HEK293 (cell line): Measurements from ENCODE around the gene SRSF12.

Experiments used
- KLF1 ChIP-seq: fragments of 450-650 bp; formaldehyde crosslinking; IDR thresholded peaks from 2 replicates; pipeline ENCODE4 v1.5.1; 2016; ENCODE audit warnings: missing biosample characterization, missing genetic modification characterization
- KLF8 ChIP-seq: fragments of 450-650 bp; formaldehyde crosslinking; IDR thresholded peaks from 2 replicates; pipeline ENCODE4 v1.5.1; 2016; ENCODE audit warnings: missing biosample characterization, missing genetic modification characterization
- SETDB1 ChIP-seq: IDR thresholded peaks from one replicate; pipeline ENCODE4 v1.6.1; 2017; ENCODE audit warnings: mild to moderate bottlenecking, low read length, moderate library complexity, mixed read lengths; ENCODE audit not compliant: insufficient read length
- SP7 ChIP-seq: fragments of 450-650 bp; formaldehyde crosslinking; IDR thresholded peaks from 2 replicates; pipeline ENCODE4 v1.5.1; 2016; ENCODE audit warnings: missing biosample characterization, missing genetic modification characterization
- TCF7L2 ChIP-seq: IDR thresholded peaks from 2 replicates; pipeline ENCODE4 v1.6.1; 2011; ENCODE audit warnings: low read depth, mild to moderate bottlenecking, inconsistent platforms, low read length, moderate library complexity, borderline replicate concordance
- YY1 ChIP-seq: fragments of 450-650 bp; formaldehyde crosslinking; IDR thresholded peaks from 2 replicates; pipeline ENCODE4 v1.5.1; 2018; ENCODE audit warnings: missing biosample characterization, missing genetic modification characterization
- ZFP69B ChIP-seq: fragments of 450-650 bp; formaldehyde crosslinking; IDR thresholded peaks from 2 replicates; pipeline ENCODE4 v1.5.1; 2016; ENCODE audit warnings: missing biosample characterization, missing genetic modification characterization
- ZNF112 ChIP-seq: fragments of 450-650 bp; formaldehyde crosslinking; IDR thresholded peaks from 2 replicates; pipeline ENCODE4 v1.5.0; 2017; ENCODE audit warnings: missing biosample characterization, missing genetic modification characterization
- ZNF133 ChIP-seq: fragments of 450-650 bp; formaldehyde crosslinking; IDR thresholded peaks from 2 replicates; pipeline ENCODE4 v1.5.1; 2016; ENCODE audit warnings: missing biosample characterization, missing genetic modification characterization
- ZNF140 ChIP-seq: fragments of 450-650 bp; formaldehyde crosslinking; IDR thresholded peaks from 2 replicates; pipeline ENCODE4 v1.5.1; 2016; ENCODE audit warnings: missing biosample characterization, missing genetic modification characterization
- ZNF239 ChIP-seq: fragments of 450-650 bp; formaldehyde crosslinking; IDR thresholded peaks from 2 replicates; pipeline ENCODE4 v1.5.1; 2016; ENCODE audit warnings: missing biosample characterization, missing genetic modification characterization
- ZNF302 ChIP-seq: fragments of 450-650 bp; formaldehyde crosslinking; IDR thresholded peaks from 2 replicates; pipeline ENCODE4 v1.5.1; 2016; ENCODE audit warnings: missing biosample characterization, missing genetic modification characterization, low read depth
- ZNF404 ChIP-seq: fragments of 450-650 bp; formaldehyde crosslinking; IDR thresholded peaks from 2 replicates; pipeline ENCODE4 v1.5.1; 2017; ENCODE audit warnings: missing biosample characterization, missing genetic modification characterization
- ZNF426 ChIP-seq: fragments of 450-650 bp; formaldehyde crosslinking; IDR thresholded peaks from 2 replicates; pipeline ENCODE4 v1.5.1; 2017; ENCODE audit warnings: missing biosample characterization, missing genetic modification characterization, mild to moderate bottlenecking, inconsistent platforms, moderate library complexity
- ZNF501 ChIP-seq: fragments of 450-650 bp; formaldehyde crosslinking; IDR thresholded peaks from 2 replicates; pipeline ENCODE4 v1.5.1; 2016; ENCODE audit warnings: missing biosample characterization, missing genetic modification characterization
- ZNF629 ChIP-seq: fragments of 450-650 bp; formaldehyde crosslinking; IDR thresholded peaks from 2 replicates; pipeline ENCODE4 v1.5.1; 2017; ENCODE audit warnings: missing biosample characterization, missing genetic modification characterization
- ZNF837 ChIP-seq: fragments of 450-650 bp; formaldehyde crosslinking; IDR thresholded peaks from 2 replicates; pipeline ENCODE4 v1.5.1; 2016; ENCODE audit warnings: missing biosample characterization, missing genetic modification characterization
- ZSCAN23 ChIP-seq: fragments of 450-650 bp; formaldehyde crosslinking; IDR thresholded peaks from 2 replicates; pipeline ENCODE4 v1.5.1; 2016; ENCODE audit warnings: missing biosample characterization, missing genetic modification characterization
- ZXDB ChIP-seq: fragments of 450-650 bp; formaldehyde crosslinking; IDR thresholded peaks from 2 replicates; pipeline ENCODE4 v1.5.1; 2016; ENCODE audit warnings: missing biosample characterization, missing genetic modification characterization
- TF ChIP-seq, protein P1 (sequence below): fragments of 450-650 bp; formaldehyde crosslinking; IDR thresholded peaks from 2 replicates; pipeline ENCODE4 v1.5.1; 2016; ENCODE audit warnings: missing biosample characterization, missing genetic modification characterization
- TF ChIP-seq, protein P2 (sequence below): fragments of 450-650 bp; formaldehyde crosslinking; conservative IDR thresholded peaks from 2 replicates; pipeline ENCODE4 v1.5.1; 2016; ENCODE audit warnings: low read depth, missing biosample characterization, missing genetic modification characterization
- TF ChIP-seq, protein P3 (sequence below): fragments of 450-650 bp; formaldehyde crosslinking; IDR thresholded peaks from 2 replicates; pipeline ENCODE4 v1.5.1; 2016; ENCODE audit warnings: missing biosample characterization, missing genetic modification characterization
- TF ChIP-seq, protein P4 (sequence below): fragments of 450-650 bp; formaldehyde crosslinking; IDR thresholded peaks from 2 replicates; pipeline ENCODE4 v1.5.1; 2016; ENCODE audit warnings: missing biosample characterization, missing genetic modification characterization
- TF ChIP-seq, protein P5 (sequence below): fragments of 450-650 bp; formaldehyde crosslinking; IDR thresholded peaks from 2 replicates; pipeline ENCODE4 v1.5.1; 2016; ENCODE audit warnings: missing biosample characterization, missing genetic modification characterization
- TF ChIP-seq, protein P6 (sequence below): fragments of 450-650 bp; formaldehyde crosslinking; IDR thresholded peaks from 2 replicates; pipeline ENCODE4 v1.5.1; 2016; ENCODE audit warnings: missing biosample characterization, missing genetic modification characterization

Gene SRSF12

DNA sequence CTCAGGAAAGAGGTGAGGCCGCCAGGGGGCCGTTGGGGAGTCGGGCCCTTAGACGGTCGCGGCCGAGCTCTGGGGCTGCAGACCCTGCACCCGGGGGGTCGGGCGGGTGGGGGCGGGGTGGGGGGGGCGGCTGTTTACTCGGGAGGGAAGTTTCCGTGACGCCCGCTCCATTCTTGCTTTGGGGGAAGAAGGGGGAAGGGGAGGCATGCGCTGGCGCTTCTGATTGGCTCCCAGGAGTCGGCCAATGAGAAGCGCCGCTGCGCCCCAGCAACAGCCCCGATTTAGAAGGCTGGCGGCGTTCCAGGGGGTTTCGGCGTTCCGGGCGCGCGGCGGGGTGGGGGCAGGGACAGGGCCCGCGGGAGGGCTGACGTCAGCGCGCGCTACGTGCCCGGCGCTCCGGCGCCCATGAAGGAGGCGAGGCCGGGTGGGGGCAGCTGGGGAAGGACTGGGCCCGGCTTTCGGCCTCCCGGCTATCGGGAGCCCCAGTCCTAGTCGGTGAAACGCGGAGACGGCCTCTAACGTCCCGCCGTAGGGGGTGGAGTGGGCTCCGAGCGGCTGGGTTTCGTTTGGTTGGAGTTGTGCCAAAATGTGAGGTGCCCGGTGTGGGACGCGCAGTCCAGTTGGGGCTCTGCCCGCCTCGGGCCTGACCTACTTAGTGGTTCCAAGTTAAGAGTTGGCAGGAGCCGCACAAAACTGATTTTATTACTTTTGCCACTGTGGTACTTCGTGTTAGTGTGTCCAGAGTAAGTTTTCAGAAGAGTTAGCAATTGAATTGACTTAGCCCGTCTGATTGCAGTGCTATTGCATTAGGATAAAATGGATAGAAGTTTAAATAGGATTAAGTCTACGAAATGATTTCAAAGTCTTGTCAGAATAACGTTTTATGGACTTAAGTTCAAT lies 36.2 kb downstream of the SRSF12 start (continued):
- TF ChIP-seq, protein P1, sequence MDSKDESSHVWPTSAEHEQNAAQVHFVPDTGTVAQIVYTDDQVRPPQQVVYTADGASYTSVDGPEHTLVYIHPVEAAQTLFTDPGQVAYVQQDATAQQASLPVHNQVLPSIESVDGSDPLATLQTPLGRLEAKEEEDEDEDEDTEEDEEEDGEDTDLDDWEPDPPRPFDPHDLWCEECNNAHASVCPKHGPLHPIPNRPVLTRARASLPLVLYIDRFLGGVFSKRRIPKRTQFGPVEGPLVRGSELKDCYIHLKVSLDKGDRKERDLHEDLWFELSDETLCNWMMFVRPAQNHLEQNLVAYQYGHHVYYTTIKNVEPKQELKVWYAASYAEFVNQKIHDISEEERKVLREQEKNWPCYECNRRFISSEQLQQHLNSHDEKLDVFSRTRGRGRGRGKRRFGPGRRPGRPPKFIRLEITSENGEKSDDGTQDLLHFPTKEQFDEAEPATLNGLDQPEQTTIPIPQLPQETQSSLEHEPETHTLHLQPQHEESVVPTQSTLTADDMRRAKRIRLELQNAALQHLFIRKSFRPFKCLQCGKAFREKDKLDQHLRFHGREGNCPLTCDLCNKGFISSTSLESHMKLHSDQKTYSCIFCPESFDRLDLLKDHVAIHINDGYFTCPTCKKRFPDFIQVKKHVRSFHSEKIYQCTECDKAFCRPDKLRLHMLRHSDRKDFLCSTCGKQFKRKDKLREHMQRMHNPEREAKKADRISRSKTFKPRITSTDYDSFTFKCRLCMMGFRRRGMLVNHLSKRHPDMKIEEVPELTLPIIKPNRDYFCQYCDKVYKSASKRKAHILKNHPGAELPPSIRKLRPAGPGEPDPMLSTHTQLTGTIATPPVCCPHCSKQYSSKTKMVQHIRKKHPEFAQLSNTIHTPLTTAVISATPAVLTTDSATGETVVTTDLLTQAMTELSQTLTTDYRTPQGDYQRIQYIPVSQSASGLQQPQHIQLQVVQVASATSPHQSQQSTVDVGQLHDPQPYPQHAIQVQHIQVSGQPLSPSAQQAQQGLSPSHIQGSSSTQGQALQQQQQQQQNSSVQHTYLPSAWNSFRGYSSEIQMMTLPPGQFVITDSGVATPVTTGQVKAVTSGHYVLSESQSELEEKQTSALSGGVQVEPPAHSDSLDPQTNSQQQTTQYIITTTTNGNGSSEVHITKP (tag by site-specific recombination), result no peak; the same call in 1 of the 2 replicates
- TF ChIP-seq ZNF140 (tag by site-specific recombination) (no peak), SP7 (tag by site-specific recombination) (peak; percentile 87), ZNF629 (peak; percentile 89), TCF7L2 (no peak), ZXDB (tag by site-specific recombination) (peak; percentile 88), ZNF302 (no peak), ZNF837 (tag by site-specific recombination) (no peak), ZNF112 (tag by site-specific recombination) (no peak), ZFP69B (tag by site-specific recombination) (peak; percentile 92), KLF1 (peak; percentile 42), ZNF404 (tag by site-specific recombination) (no peak), ZNF426 (tag by site-specific recombination) (no peak), ZNF133 (tag by site-specific recombination) (no peak), KLF8 (tag by site-specific recombination) (peak; percentile 93), ZSCAN23 (tag by site-specific recombination) (no peak), YY1 (tag by site-specific recombination) (peak; percentile 77), SETDB1 (no peak), ZNF239 (tag by site-specific recombination) (no peak), ZNF501 (tag by site-specific recombination) (peak; percentile 91)
- TF ChIP-seq, protein P2, sequence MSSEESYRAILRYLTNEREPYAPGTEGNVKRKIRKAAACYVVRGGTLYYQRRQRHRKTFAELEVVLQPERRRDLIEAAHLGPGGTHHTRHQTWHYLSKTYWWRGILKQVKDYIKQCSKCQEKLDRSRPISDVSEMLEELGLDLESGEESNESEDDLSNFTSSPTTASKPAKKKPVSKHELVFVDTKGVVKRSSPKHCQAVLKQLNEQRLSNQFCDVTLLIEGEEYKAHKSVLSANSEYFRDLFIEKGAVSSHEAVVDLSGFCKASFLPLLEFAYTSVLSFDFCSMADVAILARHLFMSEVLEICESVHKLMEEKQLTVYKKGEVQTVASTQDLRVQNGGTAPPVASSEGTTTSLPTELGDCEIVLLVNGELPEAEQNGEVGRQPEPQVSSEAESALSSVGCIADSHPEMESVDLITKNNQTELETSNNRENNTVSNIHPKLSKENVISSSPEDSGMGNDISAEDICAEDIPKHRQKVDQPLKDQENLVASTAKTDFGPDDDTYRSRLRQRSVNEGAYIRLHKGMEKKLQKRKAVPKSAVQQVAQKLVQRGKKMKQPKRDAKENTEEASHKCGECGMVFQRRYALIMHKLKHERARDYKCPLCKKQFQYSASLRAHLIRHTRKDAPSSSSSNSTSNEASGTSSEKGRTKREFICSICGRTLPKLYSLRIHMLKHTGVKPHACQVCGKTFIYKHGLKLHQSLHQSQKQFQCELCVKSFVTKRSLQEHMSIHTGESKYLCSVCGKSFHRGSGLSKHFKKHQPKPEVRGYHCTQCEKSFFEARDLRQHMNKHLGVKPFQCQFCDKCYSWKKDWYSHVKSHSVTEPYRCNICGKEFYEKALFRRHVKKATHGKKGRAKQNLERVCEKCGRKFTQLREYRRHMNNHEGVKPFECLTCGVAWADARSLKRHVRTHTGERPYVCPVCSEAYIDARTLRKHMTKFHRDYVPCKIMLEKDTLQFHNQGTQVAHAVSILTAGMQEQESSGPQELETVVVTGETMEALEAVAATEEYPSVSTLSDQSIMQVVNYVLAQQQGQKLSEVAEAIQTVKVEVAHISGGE (tag by site-specific recombination), result no peak; the same call in 1 of the 2 replicates
- TF ChIP-seq, protein P3, sequence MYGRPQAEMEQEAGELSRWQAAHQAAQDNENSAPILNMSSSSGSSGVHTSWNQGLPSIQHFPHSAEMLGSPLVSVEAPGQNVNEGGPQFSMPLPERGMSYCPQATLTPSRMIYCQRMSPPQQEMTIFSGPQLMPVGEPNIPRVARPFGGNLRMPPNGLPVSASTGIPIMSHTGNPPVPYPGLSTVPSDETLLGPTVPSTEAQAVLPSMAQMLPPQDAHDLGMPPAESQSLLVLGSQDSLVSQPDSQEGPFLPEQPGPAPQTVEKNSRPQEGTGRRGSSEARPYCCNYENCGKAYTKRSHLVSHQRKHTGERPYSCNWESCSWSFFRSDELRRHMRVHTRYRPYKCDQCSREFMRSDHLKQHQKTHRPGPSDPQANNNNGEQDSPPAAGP (tag by site-specific recombination), result peak; percentile 88
- TF ChIP-seq, protein P4, sequence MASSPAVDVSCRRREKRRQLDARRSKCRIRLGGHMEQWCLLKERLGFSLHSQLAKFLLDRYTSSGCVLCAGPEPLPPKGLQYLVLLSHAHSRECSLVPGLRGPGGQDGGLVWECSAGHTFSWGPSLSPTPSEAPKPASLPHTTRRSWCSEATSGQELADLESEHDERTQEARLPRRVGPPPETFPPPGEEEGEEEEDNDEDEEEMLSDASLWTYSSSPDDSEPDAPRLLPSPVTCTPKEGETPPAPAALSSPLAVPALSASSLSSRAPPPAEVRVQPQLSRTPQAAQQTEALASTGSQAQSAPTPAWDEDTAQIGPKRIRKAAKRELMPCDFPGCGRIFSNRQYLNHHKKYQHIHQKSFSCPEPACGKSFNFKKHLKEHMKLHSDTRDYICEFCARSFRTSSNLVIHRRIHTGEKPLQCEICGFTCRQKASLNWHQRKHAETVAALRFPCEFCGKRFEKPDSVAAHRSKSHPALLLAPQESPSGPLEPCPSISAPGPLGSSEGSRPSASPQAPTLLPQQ, result peak; percentile 96
- TF ChIP-seq, protein P5, sequence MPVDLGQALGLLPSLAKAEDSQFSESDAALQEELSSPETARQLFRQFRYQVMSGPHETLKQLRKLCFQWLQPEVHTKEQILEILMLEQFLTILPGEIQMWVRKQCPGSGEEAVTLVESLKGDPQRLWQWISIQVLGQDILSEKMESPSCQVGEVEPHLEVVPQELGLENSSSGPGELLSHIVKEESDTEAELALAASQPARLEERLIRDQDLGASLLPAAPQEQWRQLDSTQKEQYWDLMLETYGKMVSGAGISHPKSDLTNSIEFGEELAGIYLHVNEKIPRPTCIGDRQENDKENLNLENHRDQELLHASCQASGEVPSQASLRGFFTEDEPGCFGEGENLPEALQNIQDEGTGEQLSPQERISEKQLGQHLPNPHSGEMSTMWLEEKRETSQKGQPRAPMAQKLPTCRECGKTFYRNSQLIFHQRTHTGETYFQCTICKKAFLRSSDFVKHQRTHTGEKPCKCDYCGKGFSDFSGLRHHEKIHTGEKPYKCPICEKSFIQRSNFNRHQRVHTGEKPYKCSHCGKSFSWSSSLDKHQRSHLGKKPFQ, result no peak
- TF ChIP-seq, protein P6, sequence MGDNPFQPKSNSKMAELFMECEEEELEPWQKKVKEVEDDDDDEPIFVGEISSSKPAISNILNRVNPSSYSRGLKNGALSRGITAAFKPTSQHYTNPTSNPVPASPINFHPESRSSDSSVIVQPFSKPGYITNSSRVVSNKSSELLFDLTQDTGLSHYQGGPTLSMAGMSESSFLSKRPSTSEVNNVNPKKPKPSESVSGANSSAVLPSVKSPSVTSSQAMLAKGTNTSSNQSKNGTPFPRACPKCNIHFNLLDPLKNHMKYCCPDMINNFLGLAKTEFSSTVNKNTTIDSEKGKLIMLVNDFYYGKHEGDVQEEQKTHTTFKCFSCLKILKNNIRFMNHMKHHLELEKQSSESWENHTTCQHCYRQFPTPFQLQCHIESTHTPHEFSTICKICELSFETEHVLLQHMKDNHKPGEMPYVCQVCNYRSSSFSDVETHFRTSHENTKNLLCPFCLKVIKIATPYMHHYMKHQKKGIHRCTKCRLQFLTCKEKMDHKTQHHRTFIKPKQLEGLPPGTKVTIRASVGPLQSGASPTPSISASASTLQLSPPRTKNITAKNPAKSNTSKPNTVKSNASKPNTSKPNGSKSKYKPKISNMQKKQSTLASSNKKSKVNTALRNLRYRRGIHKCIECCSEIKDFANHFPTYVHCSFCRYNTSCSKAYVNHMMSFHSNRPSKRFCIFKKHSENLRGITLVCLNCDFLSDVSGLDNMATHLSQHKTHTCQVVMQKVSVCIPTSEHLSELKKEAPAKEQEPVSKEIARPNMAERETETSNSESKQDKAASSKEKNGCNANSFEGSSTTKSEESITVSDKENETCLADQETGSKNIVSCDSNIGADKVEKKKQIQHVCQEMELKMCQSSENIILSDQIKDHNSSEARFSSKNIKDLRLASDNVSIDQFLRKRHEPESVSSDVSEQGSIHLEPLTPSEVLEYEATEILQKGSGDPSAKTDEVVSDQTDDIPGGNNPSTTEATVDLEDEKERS (tag by site-specific recombination), result no peak
